Naive B cell (primary cell): ENCODE measurements around the gene ANKMY1. TPM values are rescaled to one million over a fixed set of nuclear protein-coding genes. Genes with fewer than 3 reads are reported as not detected.
A peak's percentile ranks its signal among the peaks of the same experiment; 100 is the strongest.
"Not testable (repeated sequence)": the region's sequence is repeated elsewhere in the genome, so short reads cannot be mapped to it uniquely, and the experiment has no call there.

Source experiments
- ATAC-seq, 2 donors: fragments of 150-1000 bp; cut with Tn5 transposase; 2 replicates each; pipeline ENCODE4 v1.10.0; 2021; ENCODE audit warnings: low read depth in 2 of 2, mild to moderate bottlenecking in 2 of 2, moderate library complexity in 2 of 2
- DNase-seq: peaks from one replicate; pipeline ENCODE4 v3.0.0; 2022
- H3K27ac Mint-ChIP-seq, 6 donors: one replicate each; pipeline ENCODE4 v1.8.0; 2020 to 2022; ENCODE audit warnings: mild to moderate bottlenecking in 6 of 6, mixed read lengths in 6 of 6, moderate library complexity in 5 of 6, inconsistent platforms in 2 of 6
- H3K27me3 Mint-ChIP-seq, 3 donors: one replicate each; pipeline ENCODE4 v1.8.0; 2021 to 2022; ENCODE audit warnings: mixed read lengths in 3 of 3, mild to moderate bottlenecking in 1 of 3
- H3K36me3 Mint-ChIP-seq, 2 donors: one replicate each; pipeline ENCODE4 v1.8.0; 2020 to 2022; ENCODE audit warnings: mixed read lengths in 2 of 2, inconsistent platforms in 1 of 2, mild to moderate bottlenecking in 1 of 2
- H3K4me1 Mint-ChIP-seq, 3 donors: one replicate each; pipeline ENCODE4 v1.8.0; 2020 to 2022; ENCODE audit warnings: mixed read lengths in 3 of 3, inconsistent platforms in 1 of 3, mild to moderate bottlenecking in 1 of 3, moderate library complexity in 1 of 3
- H3K4me3 Mint-ChIP-seq, 8 donors: one replicate each; pipeline ENCODE4 v1.8.0; 2020 to 2022; ENCODE audit warnings: mild to moderate bottlenecking in 8 of 8, mixed read lengths in 8 of 8, moderate library complexity in 8 of 8, inconsistent platforms in 2 of 8
- H3K9me3 Mint-ChIP-seq, 7 donors: one replicate each; pipeline ENCODE4 v1.8.0; 2020 to 2022; ENCODE audit warnings: mixed read lengths in 7 of 7, mild to moderate bottlenecking in 5 of 7, inconsistent platforms in 2 of 7, moderate library complexity in 1 of 7
- polyA plus RNA-seq, 6 donors: library from polyadenylated mRNA; unstranded; fragments of 300-500 nt; fragmentation: Illumina TruSeq; gene quantifications; one replicate each; pipeline ENCODE4 v1.2.3, GENCODE V29; 2021; ENCODE audit warnings: low read depth in 6 of 6

The ANKMY1 gene
- polyA plus RNA-seq, 6 donors from 2014 or later = 5.8 to 21.1 (median 8.9) TPM

- Mint-ChIP-seq H3K27ac (peak overlapping the region in 2 of 6 donors; percentile 1 to 47), H3K9me3 (peaks cover 0 to 2% (median 0%) of the 10 kb centered on the region in 7 donors), H3K4me3 (no peak overlapping the region), H3K4me1 (peaks cover 0 to 11% (median 2%) of the 10 kb centered on the region in 3 donors), H3K27me3 (no peaks in the 10 kb centered on the region), H3K36me3 (peaks cover 12 to 33% of the 10 kb centered on the region in 2 donors)
- ATAC-seq = no peak
- no peak for DNase-seq
Observed at GRCh38 chr2:240500561-240501423, 57.0 kb downstream of the ANKMY1 start.

GRCh38 chr2:240499309-240500301 lies 58.2 kb downstream of the ANKMY1 start:
- no peak for ATAC-seq
- peaks cover 0 to 11% (median 2%) of the 10 kb centered on the region in 3 donors for H3K4me1 Mint-ChIP-seq

GRCh38 chr2:240498958-240499260 lies 58.9 kb downstream of the ANKMY1 start:
- no peak for DNase-seq

More at GRCh38 chr2:240499309-240500301, 58.2 kb downstream of the ANKMY1 start:
- peaks cover 15 to 40% of the 10 kb centered on the region in 2 donors for H3K36me3 Mint-ChIP-seq
- H3K27ac Mint-ChIP-seq = no peak overlapping the region
- H3K4me3 Mint-ChIP-seq = no peak overlapping the region
- no peak for DNase-seq
- no peaks in the 10 kb centered on the region for H3K27me3 Mint-ChIP-seq
- peaks cover 0 to 7% (median 4%) of the 10 kb centered on the region in 7 donors for H3K9me3 Mint-ChIP-seq

GRCh38 chr2:240498171-240498957 lies 59.4 kb downstream of the ANKMY1 start:
- Mint-ChIP-seq H3K27ac (no peak overlapping the region), H3K27me3 (no peaks in the 10 kb centered on the region), H3K36me3 (peaks cover 15 to 50% of the 10 kb centered on the region in 2 donors), H3K9me3 (peaks cover 0 to 10% (median 8%) of the 10 kb centered on the region in 7 donors), H3K4me3 (no peak overlapping the region), H3K4me1 (peaks cover 0 to 11% (median 2%) of the 10 kb centered on the region in 3 donors)
- ATAC-seq (no peak), DNase-seq (no peak)

More at GRCh38 chr2:240498958-240499260, 58.9 kb downstream of the ANKMY1 start:
- Mint-ChIP-seq H3K4me1 (peaks cover 0 to 11% (median 2%) of the 10 kb centered on the region in 3 donors), H3K27me3 (no peaks in the 10 kb centered on the region), H3K36me3 (peaks cover 15 to 45% of the 10 kb centered on the region in 2 donors), H3K27ac (no peak overlapping the region), H3K4me3 (peak overlapping the region in 1 of 8 donors; percentile 60), H3K9me3 (peaks cover 0 to 7% (median 5%) of the 10 kb centered on the region in 7 donors)
- no peak for ATAC-seq

- H3K9me3 Mint-ChIP-seq = peaks cover 6 to 18% (median 12%) of the 10 kb centered on the region in 7 donors
- H3K4me3 Mint-ChIP-seq, ATAC-seq, H3K27ac Mint-ChIP-seq, DNase-seq, H3K27me3 Mint-ChIP-seq: not testable (repeated sequence)
- H3K4me1 Mint-ChIP-seq = peaks cover 0 to 11% (median 2%) of the 10 kb centered on the region in 3 donors
- peaks cover 18 to 54% of the 10 kb centered on the region in 2 donors for H3K36me3 Mint-ChIP-seq
Observed at GRCh38 chr2:240497082-240497481, 60.7 kb downstream of the ANKMY1 start.

- not testable (repeated sequence) for H3K4me1 Mint-ChIP-seq, H3K27ac Mint-ChIP-seq, H3K4me3 Mint-ChIP-seq, ATAC-seq, DNase-seq, H3K27me3 Mint-ChIP-seq
- Mint-ChIP-seq H3K36me3 (peaks cover 29 to 70% of the 10 kb centered on the region in 2 donors), H3K9me3 (peaks cover 14 to 37% (median 28%) of the 10 kb centered on the region in 7 donors)
Observed at GRCh38 chr2:240494942-240495341, 62.8 kb downstream of the ANKMY1 start.

- peaks cover 0 to 5% (median 2%) of the 10 kb centered on the region in 3 donors for H3K4me1 Mint-ChIP-seq
- peaks cover 14 to 43% (median 34%) of the 10 kb centered on the region in 7 donors for H3K9me3 Mint-ChIP-seq
- peaks cover 31 to 73% of the 10 kb centered on the region in 2 donors for H3K36me3 Mint-ChIP-seq
- H3K27ac Mint-ChIP-seq = no peak overlapping the region
- H3K4me3 Mint-ChIP-seq = no peak overlapping the region
- H3K27me3 Mint-ChIP-seq = no peaks in the 10 kb centered on the region
- DNase-seq (no peak), ATAC-seq (no peak)
Observed at GRCh38 chr2:240494194-240494793, 63.5 kb downstream of the ANKMY1 start.

GRCh38 chr2:240491483-240491882 lies 66.3 kb downstream of the ANKMY1 start:
- Mint-ChIP-seq H3K27ac (peak overlapping the region in 1 of 6 donors; percentile 38), H3K36me3 (peaks cover 42 to 61% of the 10 kb centered on the region in 2 donors), H3K9me3 (peaks cover 19 to 64% (median 59%) of the 10 kb centered on the region in 7 donors), H3K4me3 (no peak overlapping the region), H3K4me1 (no peaks in the 10 kb centered on the region), H3K27me3 (no peaks in the 10 kb centered on the region)
- ATAC-seq (no peak), DNase-seq (no peak)

- Mint-ChIP-seq H3K27ac (peak overlapping the region in 1 of 6 donors; percentile 53), H3K9me3 (peaks cover 2 to 26% (median 14%) of the 10 kb centered on the region in 7 donors), H3K27me3 (no peaks in the 10 kb centered on the region), H3K4me1 (no peaks in the 10 kb centered on the region), H3K36me3 (peaks cover 3 to 22% of the 10 kb centered on the region in 2 donors), H3K4me3 (no peak overlapping the region)
- DNase-seq (no peak), ATAC-seq (no peak)
Observed at GRCh38 chr2:240482141-240482540, 75.6 kb downstream of the ANKMY1 start.

- DNase-seq (no peak), ATAC-seq (no peak)
- Mint-ChIP-seq H3K4me3 (no peak overlapping the region), H3K36me3 (peaks cover 0 to 18% of the 10 kb centered on the region in 2 donors), H3K27me3 (no peaks in the 10 kb centered on the region), H3K27ac (no peak overlapping the region), H3K4me1 (no peaks in the 10 kb centered on the region), H3K9me3 (peaks cover 0 to 23% (median 11%) of the 10 kb centered on the region in 7 donors)
Observed at GRCh38 chr2:240481720-240482119, 76.1 kb downstream of the ANKMY1 start.

GRCh38 chr2:240480834-240481623 lies 76.8 kb downstream of the ANKMY1 start:
- peaks cover 3 to 23% (median 16%) of the 10 kb centered on the region in 7 donors for H3K9me3 Mint-ChIP-seq
- H3K4me1 Mint-ChIP-seq = no peaks in the 10 kb centered on the region
- no peak overlapping the region for H3K27ac Mint-ChIP-seq
- no peaks in the 10 kb centered on the region for H3K27me3 Mint-ChIP-seq
- DNase-seq = no peak
- no peak overlapping the region for H3K4me3 Mint-ChIP-seq
- ATAC-seq = no peak
- H3K36me3 Mint-ChIP-seq = peaks cover 4 to 23% of the 10 kb centered on the region in 2 donors

GRCh38 chr2:240479111-240479501 lies 78.7 kb downstream of the ANKMY1 start:
- ATAC-seq = no peak
- Mint-ChIP-seq H3K4me1 (no peaks in the 10 kb centered on the region), H3K4me3 (no peak overlapping the region), H3K27me3 (no peaks in the 10 kb centered on the region), H3K27ac (no peak overlapping the region), H3K36me3 (peaks cover 12 to 24% of the 10 kb centered on the region in 2 donors), H3K9me3 (peaks cover 3 to 29% (median 19%) of the 10 kb centered on the region in 7 donors)
- no peak for DNase-seq
